Muscle layer of colon (tissue), 2 donors: ENCODE results near the gene MBD4.

Source experiments
- H3K27ac ChIP-seq: one replicate; pipeline ENCODE4 v1.7.0; 2013; ENCODE audit warnings: low read depth, mild to moderate bottlenecking, low read length, moderate library complexity
- H3K27me3 ChIP-seq, 2 donors: one replicate each; pipeline ENCODE4 v1.7.0; 2013; ENCODE audit warnings: low read length in 2 of 2, mild to moderate bottlenecking in 2 of 2; ENCODE audit not compliant: insufficient read depth in 2 of 2, control insufficient read depth in 1 of 2
- H3K36me3 ChIP-seq: one replicate; pipeline ENCODE4 v1.7.0; 2013; ENCODE audit warnings: mild to moderate bottlenecking, low read length; ENCODE audit not compliant: insufficient read depth
- H3K4me1 ChIP-seq: one replicate; pipeline ENCODE4 v1.7.0; 2013; ENCODE audit warnings: mild to moderate bottlenecking, low read length; ENCODE audit not compliant: insufficient read depth
- H3K4me3 ChIP-seq, 2 donors: one replicate each; pipeline ENCODE4 v1.7.0; 2013; ENCODE audit warnings: low read length in 2 of 2, low read depth in 1 of 2, mild to moderate bottlenecking in 1 of 2, moderate library complexity in 1 of 2
- H3K9ac ChIP-seq: one replicate; pipeline ENCODE4 v1.7.0; 2013; ENCODE audit warnings: low read length
- H3K9me3 ChIP-seq: one replicate; pipeline ENCODE4 v1.7.0; 2013; ENCODE audit warnings: mild to moderate bottlenecking, low read length
- donor health status: abdominal sarcoma.
- donor health status: Adenocarcinoma of cecum.

Gene MBD4

DNA sequence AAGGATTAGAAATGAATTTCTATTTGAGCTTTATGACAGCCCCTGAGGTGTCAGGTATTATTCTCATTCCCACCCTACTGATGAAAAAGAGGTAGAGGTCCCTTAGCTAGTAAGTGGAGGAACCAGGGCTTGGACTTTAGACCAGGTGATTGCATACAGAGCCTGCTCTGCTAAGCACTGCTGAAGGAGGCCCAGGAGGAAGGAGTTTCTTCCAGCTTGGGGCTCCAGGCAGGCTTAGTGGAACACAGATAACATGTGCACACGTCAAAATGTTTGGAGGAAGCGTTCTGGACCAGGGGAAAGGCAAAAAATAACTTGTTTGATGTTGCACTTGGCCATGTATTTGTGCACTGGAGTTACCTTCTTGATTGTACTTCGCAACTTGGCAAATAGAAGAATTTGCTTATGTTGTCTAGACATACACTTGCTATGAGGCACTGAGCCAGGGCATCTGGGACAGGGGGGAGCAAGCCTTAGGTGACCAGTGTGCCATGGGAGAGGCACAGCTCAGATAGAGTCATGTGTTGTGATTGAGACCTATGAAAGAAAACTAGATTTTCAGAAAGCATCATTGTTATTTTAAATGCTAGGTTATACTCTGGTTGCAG lies 22.7 kb upstream of the MBD4 start:
- no peaks in the 10 kb centered on the region for H3K9me3 ChIP-seq
- no peaks in the 10 kb centered on the region for H3K27me3 ChIP-seq
- no peak overlapping the region for H3K4me3 ChIP-seq
- H3K27ac ChIP-seq, result no peak overlapping the region
- H3K4me1 ChIP-seq, result no peaks in the 10 kb centered on the region
- H3K36me3 ChIP-seq, result peaks cover 14% of the 10 kb centered on the region
- H3K9ac ChIP-seq, result no peak overlapping the region

GRCh38 chr3:129461461-129462146 lies 21.9 kb upstream of the MBD4 start:
- H3K4me1 ChIP-seq, result no peaks in the 10 kb centered on the region
- H3K27me3 ChIP-seq, result no peaks in the 10 kb centered on the region
- H3K9ac ChIP-seq, result no peak overlapping the region
- H3K27ac ChIP-seq, result no peak overlapping the region
- H3K36me3 ChIP-seq, result peaks cover 14% of the 10 kb centered on the region
- no peaks in the 10 kb centered on the region for H3K9me3 ChIP-seq
- no peak overlapping the region for H3K4me3 ChIP-seq

DNA sequence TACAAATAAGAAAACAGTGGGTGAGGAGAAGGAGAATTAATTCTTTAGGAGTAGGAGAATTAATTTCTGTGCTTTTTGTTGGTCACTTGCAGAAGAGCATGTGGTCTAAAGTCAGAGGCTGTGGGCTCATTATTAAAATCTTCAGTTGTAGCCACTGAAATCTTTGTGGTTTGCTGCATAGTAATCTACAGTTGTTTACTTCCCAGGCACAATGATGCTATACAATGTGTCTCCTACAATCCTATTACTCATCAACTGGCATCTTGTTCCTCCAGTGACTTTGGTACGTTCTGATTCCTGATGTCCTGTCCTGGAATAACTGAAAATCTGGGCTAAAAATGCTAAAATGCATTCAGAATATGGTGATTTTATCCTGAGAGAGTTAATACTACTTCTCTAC lies 21.3 kb upstream of the MBD4 start:
- no peaks in the 10 kb centered on the region for H3K9me3 ChIP-seq
- H3K27me3 ChIP-seq, result no peaks in the 10 kb centered on the region
- no peak overlapping the region for H3K4me3 ChIP-seq
- H3K27ac ChIP-seq, result no peak overlapping the region
- H3K36me3 ChIP-seq, result peaks cover 16% of the 10 kb centered on the region
- no peaks in the 10 kb centered on the region for H3K4me1 ChIP-seq
- no peak overlapping the region for H3K9ac ChIP-seq

DNA sequence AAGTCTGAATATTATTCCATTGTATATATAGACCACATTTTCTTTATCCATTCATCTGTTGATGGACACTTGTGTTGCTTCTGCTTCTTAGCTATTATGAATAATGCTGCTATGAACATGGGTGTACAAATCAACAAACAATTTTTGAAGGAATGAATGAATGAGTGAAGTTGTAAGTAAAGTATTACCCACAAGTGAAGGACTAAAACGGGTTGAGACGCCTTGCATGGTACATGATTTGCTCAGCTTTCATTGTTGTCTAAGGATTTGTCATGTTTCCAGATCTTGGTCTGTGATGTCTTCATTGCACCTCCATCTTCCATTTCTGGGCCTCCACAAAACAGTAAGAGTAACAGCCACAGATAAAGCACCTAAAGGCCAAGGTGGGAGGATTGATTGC lies 20.8 kb upstream of the MBD4 start:
- peaks cover 19% of the 10 kb centered on the region for H3K36me3 ChIP-seq
- no peak overlapping the region for H3K27ac ChIP-seq
- H3K9me3 ChIP-seq, result no peaks in the 10 kb centered on the region
- H3K4me3 ChIP-seq, result no peak overlapping the region
- no peak overlapping the region for H3K9ac ChIP-seq
- no peaks in the 10 kb centered on the region for H3K4me1 ChIP-seq
- no peaks in the 10 kb centered on the region for H3K27me3 ChIP-seq

DNA sequence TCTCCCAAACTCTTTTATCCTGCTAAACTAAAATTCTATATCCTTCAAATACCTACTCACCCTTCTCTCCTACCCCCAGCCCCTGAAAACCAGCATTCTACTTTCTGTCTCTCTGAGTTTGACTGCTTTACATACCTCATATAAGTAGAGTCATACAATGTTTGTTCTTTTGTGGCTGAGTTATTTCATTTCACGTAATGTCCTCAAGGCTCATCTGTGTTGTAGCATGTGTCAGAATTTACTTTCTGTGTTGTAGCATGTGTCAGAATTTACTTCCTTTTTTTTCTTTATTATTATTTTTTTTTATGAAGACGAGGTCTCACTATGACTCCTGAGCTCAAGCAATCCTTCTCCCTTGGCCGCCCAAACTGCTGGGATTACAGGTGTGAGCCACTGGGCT lies 20.4 kb upstream of the MBD4 start:
- Histone ChIP-seq H3K4me1 (no peaks in the 10 kb centered on the region), H3K27ac (no peak overlapping the region), H3K36me3 (peaks cover 19% of the 10 kb centered on the region), H3K27me3 (no peaks in the 10 kb centered on the region), H3K9ac (no peak overlapping the region), H3K4me3 (no peak overlapping the region), H3K9me3 (no peaks in the 10 kb centered on the region)

DNA sequence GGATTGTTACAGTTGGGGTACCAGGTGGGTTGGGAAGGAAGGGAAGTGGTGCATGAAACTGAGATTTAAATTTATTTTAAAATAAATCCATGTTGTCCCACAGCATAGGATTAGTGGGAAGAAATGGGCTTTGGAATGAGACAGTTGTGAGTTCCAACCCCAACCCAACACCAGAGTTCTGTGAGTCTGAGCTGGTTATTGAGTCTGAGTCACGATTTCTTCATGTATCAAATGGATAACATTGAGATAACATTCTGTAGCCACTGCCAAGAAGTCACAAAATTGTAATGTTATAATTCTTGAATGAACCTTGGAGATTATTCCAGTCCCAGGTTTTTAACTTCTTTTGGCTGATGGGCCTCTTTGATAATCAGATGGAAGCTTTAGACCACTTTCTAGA lies 14.0 kb upstream of the MBD4 start:
- Histone ChIP-seq H3K9me3 (no peaks in the 10 kb centered on the region), H3K27me3 (no peaks in the 10 kb centered on the region), H3K4me3 (no peak overlapping the region), H3K4me1 (no peaks in the 10 kb centered on the region), H3K27ac (no peak overlapping the region), H3K36me3 (peaks cover 18% of the 10 kb centered on the region), H3K9ac (no peak overlapping the region)

- Histone ChIP-seq H3K27ac (no peak overlapping the region), H3K4me3 (no peak overlapping the region), H3K9me3 (no peaks in the 10 kb centered on the region), H3K36me3 (peaks cover 11% of the 10 kb centered on the region), H3K27me3 (no peaks in the 10 kb centered on the region), H3K9ac (no peak overlapping the region), H3K4me1 (no peaks in the 10 kb centered on the region)
Observed at GRCh38 chr3:129449279-129450115, 9.7 kb upstream of the MBD4 start.

DNA sequence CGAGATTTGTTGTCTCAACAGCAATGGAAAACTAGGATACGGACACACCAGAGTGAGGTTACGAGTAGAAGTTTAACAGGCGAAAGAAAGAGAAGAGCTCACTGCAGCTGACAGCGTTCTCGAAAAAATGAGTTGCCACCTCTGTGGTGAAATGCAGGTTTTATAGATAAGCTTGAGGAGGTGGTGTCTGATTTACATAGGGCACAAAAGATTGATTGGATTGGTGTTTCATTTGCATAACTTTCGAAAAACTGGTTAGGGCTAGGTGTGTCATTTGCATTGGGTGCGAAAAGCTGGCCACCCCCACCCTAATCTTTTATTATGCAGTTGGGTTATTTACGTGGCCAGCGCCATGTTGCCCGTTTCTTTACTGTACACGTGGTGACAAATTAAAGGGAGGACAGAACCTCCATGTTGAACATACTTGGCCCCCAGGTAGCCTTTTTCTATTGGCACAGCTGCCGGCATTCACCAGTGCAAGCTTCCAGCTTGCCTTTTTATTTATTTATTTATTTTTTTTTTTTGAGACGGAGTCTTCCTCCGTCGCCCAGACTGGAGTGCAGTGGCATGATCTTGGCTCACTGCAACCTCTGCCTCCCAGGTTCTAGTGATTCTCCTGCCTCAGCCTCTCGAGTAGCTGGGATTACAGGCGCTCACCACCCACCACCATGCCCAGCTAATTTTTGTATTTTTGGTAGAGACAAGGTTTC lies 8.6 kb upstream of the MBD4 start:
- Histone ChIP-seq H3K9me3 (no peaks in the 10 kb centered on the region), H3K4me1 (no peaks in the 10 kb centered on the region), H3K27me3 (no peaks in the 10 kb centered on the region), H3K4me3 (no peak overlapping the region), H3K9ac (no peak overlapping the region), H3K36me3 (peaks cover 9% of the 10 kb centered on the region), H3K27ac (no peak overlapping the region)

- no peaks in the 10 kb centered on the region for H3K9me3 ChIP-seq
- no peak overlapping the region for H3K9ac ChIP-seq
- H3K27me3 ChIP-seq, result no peaks in the 10 kb centered on the region
- H3K4me3 ChIP-seq, result no peak overlapping the region
- no peaks in the 10 kb centered on the region for H3K36me3 ChIP-seq
- H3K27ac ChIP-seq, result no peak overlapping the region
- H3K4me1 ChIP-seq, result peaks cover 6% of the 10 kb centered on the region
Observed at GRCh38 chr3:129446926-129447325, 7.2 kb upstream of the MBD4 start.

GRCh38 chr3:129445471-129445870 lies 5.7 kb upstream of the MBD4 start:
- Histone ChIP-seq H3K36me3 (no peaks in the 10 kb centered on the region), H3K4me3 (no peak overlapping the region), H3K4me1 (peaks cover 20% of the 10 kb centered on the region), H3K27me3 (no peaks in the 10 kb centered on the region), H3K9me3 (no peaks in the 10 kb centered on the region), H3K9ac (no peak overlapping the region), H3K27ac (no peak overlapping the region)

DNA sequence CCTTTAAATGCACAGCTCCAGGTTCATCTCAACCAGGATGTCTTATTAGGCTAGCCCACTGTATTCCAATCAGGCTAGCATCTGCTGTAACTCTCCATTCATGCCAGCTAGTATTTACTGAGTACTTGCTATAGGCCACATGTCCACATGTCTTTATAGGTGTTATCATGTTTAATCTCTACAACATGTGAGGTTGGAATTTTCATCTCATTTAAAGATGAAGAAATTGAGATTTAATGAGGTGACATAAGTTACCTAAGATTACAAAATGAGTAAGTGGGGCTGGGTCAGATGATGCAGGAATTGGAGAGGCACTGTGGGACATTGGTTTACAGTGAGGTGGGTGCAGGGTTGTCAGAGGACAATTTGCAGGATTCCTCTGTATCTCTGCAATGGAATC lies 3.2 kb upstream of the MBD4 start:
- Histone ChIP-seq H3K9me3 (no peaks in the 10 kb centered on the region), H3K27ac (peak overlapping the region; percentile 40), H3K36me3 (no peaks in the 10 kb centered on the region), H3K4me1 (peaks cover 31% of the 10 kb centered on the region), H3K9ac (no peak overlapping the region), H3K27me3 (no peaks in the 10 kb centered on the region), H3K4me3 (no peak overlapping the region)
